NCI-H748 (cell line): ENCODE measurements around the gene OOEP.

Experiments
- DNase-seq: peaks from one replicate; lab custom pipeline; 2025; ENCODE audit not compliant: unreplicated experiment; lab: John Stamatoyannopoulos, UW

Gene OOEP

GRCh38 chr6:73367761-73368355 is 1.8 kb downstream of the OOEP start:
- DNase-seq = peak; percentile 14

GRCh38 chr6:73364549-73364948 is 5.1 kb downstream of the OOEP start:
- no peak for DNase-seq

GRCh38 chr6:73364121-73364520 is 5.6 kb downstream of the OOEP start:
- no peak for DNase-seq

- no peak for DNase-seq
Observed at GRCh38 chr6:73363537-73363875, 6.2 kb downstream of the OOEP start.

GRCh38 chr6:73362869-73363536 is 6.7 kb downstream of the OOEP start:
- DNase-seq = no peak

- no peak for DNase-seq
Observed at GRCh38 chr6:73362358-73362757, 7.3 kb downstream of the OOEP start, which contains the start of gene KHDC3L. Gene KHDC3L (plus strand): TSS chr6:73362658. CDS start chr6:73362730, 72 bp downstream.

- no peak for DNase-seq
Observed at GRCh38 chr6:73353636-73354593, 15.8 kb downstream of the OOEP start, which contains the start of gene DPPA5. Gene DPPA5 (minus strand): TSS chr6:73354276. CDS start chr6:73354225, 51 bp downstream.

GRCh38 chr6:73349311-73349710 is 20.4 kb downstream of the OOEP start:
- no peak for DNase-seq

- no peak for DNase-seq
Observed at GRCh38 chr6:73348550-73349204, 21.0 kb downstream of the OOEP start.

- DNase-seq = no peak
Observed at GRCh38 chr6:73343164-73343563, 26.5 kb downstream of the OOEP start.

GRCh38 chr6:73342174-73342573 is 27.5 kb downstream of the OOEP start:
- DNase-seq = no peak

GRCh38 chr6:73341335-73341734 is 28.4 kb downstream of the OOEP start:
- no peak for DNase-seq

GRCh38 chr6:73340048-73340447 is 29.6 kb downstream of the OOEP start:
- no peak for DNase-seq

GRCh38 chr6:73339340-73339739 is 30.4 kb downstream of the OOEP start:
- DNase-seq = no peak

- no peak for DNase-seq
Observed at GRCh38 chr6:73329201-73329600, 40.5 kb downstream of the OOEP start.

GRCh38 chr6:73328790-73329189 is 40.9 kb downstream of the OOEP start:
- DNase-seq = no peak

- DNase-seq = no peak
Observed at GRCh38 chr6:73325656-73326055, 44.0 kb downstream of the OOEP start.

GRCh38 chr6:73323323-73323722 is 46.4 kb downstream of the OOEP start:
- DNase-seq = no peak
